GM18508 (cell line): ENCODE data around the gene PTPN11.

Source experiments
- ATAC-seq: cut with Tn5 transposase; IDR thresholded peaks from one replicate; pipeline ENCODE4 v1.9.1; 2021; ENCODE audit warnings: moderate number of reproducible peaks; ENCODE audit not compliant: insufficient read depth, unreplicated experiment

Gene PTPN11

GRCh38 chr12:112535637-112536366, 117.1 kb downstream of the PTPN11 start:
- no peak for ATAC-seq

GRCh38 chr12:112536367-112536730, 117.6 kb downstream of the PTPN11 start:
- ATAC-seq, result no peak

GRCh38 chr12:112537710-112538396, 119.1 kb downstream of the PTPN11 start:
- no peak for ATAC-seq

- no peak for ATAC-seq
Observed at GRCh38 chr12:112538740-112539139, 120.0 kb downstream of the PTPN11 start.

- ATAC-seq, result no peak
Observed at GRCh38 chr12:112539221-112539620, 120.5 kb downstream of the PTPN11 start.

GRCh38 chr12:112540021-112540420, 121.3 kb downstream of the PTPN11 start:
- ATAC-seq, result no peak

- no peak for ATAC-seq
Observed at GRCh38 chr12:112543751-112544150, 125.0 kb downstream of the PTPN11 start.

GRCh38 chr12:112546339-112546738, 127.6 kb downstream of the PTPN11 start:
- no peak for ATAC-seq

- no peak for ATAC-seq
Observed at GRCh38 chr12:112546996-112547395, 128.2 kb downstream of the PTPN11 start.

GRCh38 chr12:112549031-112549430, 130.3 kb downstream of the PTPN11 start:
- no peak for ATAC-seq

- no peak for ATAC-seq
Observed at GRCh38 chr12:112551681-112552080, 132.9 kb downstream of the PTPN11 start.

GRCh38 chr12:112555621-112556233, 137.0 kb downstream of the PTPN11 start:
- ATAC-seq, result no peak

GRCh38 chr12:112557951-112558630, 139.3 kb downstream of the PTPN11 start:
- ATAC-seq, result no peak
